ENCODE data around the gene ATP10B. TPM values are rescaled to one million over a fixed set of nuclear protein-coding genes. Genes with fewer than 3 reads are reported as not detected.

ATP10B gene
- total and polyA plus RNA-seq, 2 of the 13 experiments (the other 11 are each of a cell fraction or from before 2014, with no cell fraction given) = not detected

- no peak for TF ChIP-seq HNF1A (IDR thresholded peaks at IDR 0.05; ENCODE audit: low read depth)
- no peak for TF ChIP-seq HNF1A (CRISPR knock-in tag; IDR thresholded peaks at IDR 0.05; ENCODE audit: borderline replicate concordance)
- no peak for TF ChIP-seq SOX6 (IDR thresholded peaks at IDR 0.05)
- no peak for TF ChIP-seq SOX6 (CRISPR knock-in tag; IDR thresholded peaks at IDR 0.05)
- no peak for TF ChIP-seq AKNA (CRISPR knock-in tag; IDR thresholded peaks at IDR 0.05; ENCODE audit: borderline replicate concordance)
- TF ChIP-seq MAFG (CRISPR knock-in tag; IDR thresholded peaks at IDR 0.05) = no peak
- TF ChIP-seq SIX1 (CRISPR knock-in tag; IDR thresholded peaks at IDR 0.05; ENCODE audit: borderline replicate concordance) = no peak
- TF ChIP-seq ARNT2 (CRISPR knock-in tag; IDR thresholded peaks at IDR 0.05; ENCODE audit: low read depth) = no peak
- no peak for TF ChIP-seq ZNF292 (CRISPR knock-in tag; IDR thresholded peaks at IDR 0.05; ENCODE audit: borderline replicate concordance, low read depth)
These were observed 102.3 kb downstream of the ATP10B start (continued) for GRCh38 chr5:160749682-160750081.
